Head of caudate nucleus (tissue), 42 donors: Measurements from ENCODE around the gene P4HTM.

Experiments used
- DNase-seq, 42 donors: peaks; one replicate each; pipeline versions ENCODE4 v3.0.0 to v3.0.0-alpha.2; 2020 to 2021; ENCODE audit warnings: mixed read lengths in 7 of 42
- intact Hi-C: fragments of 100-400 bp; cut with DNase I; formaldehyde crosslinking; loops from one replicate; pipeline ENCODE4 v1.15.0; 2022

Gene P4HTM

GRCh38 chr3:49034650-49035049 lies 44.6 kb downstream of the P4HTM start:
- intact Hi-C loops = no loop called here
- no peak for DNase-seq

GRCh38 chr3:49035281-49035680 lies 45.2 kb downstream of the P4HTM start:
- intact Hi-C loops = no loop called here
- no peak for DNase-seq

- DNase-seq = no peak
Observed at GRCh38 chr3:49053543-49053942, 63.5 kb downstream of the P4HTM start.

GRCh38 chr3:49054344-49054862 lies 64.4 kb downstream of the P4HTM start:
- no peak for DNase-seq
- intact Hi-C loops = no loop called here

More at GRCh38 chr3:49053543-49053942, 63.5 kb downstream of the P4HTM start:
- intact Hi-C loops = no loop called here
